Panc1 (cell line): ENCODE measurements around the gene CDC45. TPM values are rescaled to one million over a fixed set of nuclear protein-coding genes. Genes with fewer than 3 reads are reported as not detected.

Source experiments
- ATAC-seq: fragments of 200-7000 bp; cut with Tn5 transposase; 2 replicates; pipeline ENCODE4 v1.9.1; 2020; ENCODE audit warnings: mild to moderate bottlenecking, moderate library complexity
- BruUV-seq: library from RNA; stranded (reverse); fragments of 400-500 nt; replicated peaks from 2 replicates; lab custom pipeline; 2021; lab: Mats Ljungman, UMichigan
- CTCF ChIA-PET: fragments of 300-600 bp; sonication (Branson Sonifier 250); formaldehyde crosslinking; loops from one replicate; lab custom pipeline; 2022; ENCODE audit warnings: antibody characterized with exemption; lab: Charles Lee
- POLR2A ChIA-PET: fragments of 300-600 bp; sonication (Branson Sonifier 250); formaldehyde crosslinking; loops from one replicate; lab custom pipeline; 2022; ENCODE audit warnings: antibody characterized with exemption; lab: Charles Lee
- DNase-seq: peaks from one replicate; pipeline ENCODE4 v3.0.0-alpha.2; 2010; ENCODE audit warnings: low read depth, low spot score
- H3K27ac ChIP-seq: 2 replicates; pipeline ENCODE4 v1.5.1; 2011; ENCODE audit warnings: mild to moderate bottlenecking, low read length, inconsistent platforms
- H3K27me3 ChIP-seq: fragments of 200-500 bp; sonication (Bioruptor generic); 2 replicates; pipeline ENCODE4 v1.6.0; 2014; ENCODE audit warnings: low read length, inconsistent platforms; ENCODE audit not compliant: control insufficient read depth, insufficient read depth
- H3K36me3 ChIP-seq: fragments of 200-500 bp; sonication (Bioruptor generic); 2 replicates; pipeline ENCODE4 v1.5.1; 2014; ENCODE audit warnings: inconsistent platforms, mild to moderate bottlenecking, low read length, moderate library complexity; ENCODE audit not compliant: control insufficient read depth, insufficient read depth
- H3K4me1 ChIP-seq: 2 replicates; pipeline ENCODE4 v1.5.1; 2011; ENCODE audit warnings: inconsistent platforms, mild to moderate bottlenecking, low read length, moderate library complexity; ENCODE audit not compliant: control insufficient read depth, insufficient read depth
- H3K4me3 ChIP-seq, 2 experiments: 2 replicates each; pipeline ENCODE4 v1.5.1; 2011 to 2012; ENCODE audit warnings: low read depth in 2 of 2, low read length in 2 of 2, mild to moderate bottlenecking in 2 of 2, inconsistent platforms in 1 of 2, moderate library complexity in 1 of 2
- H3K9me3 ChIP-seq: fragments of 200-500 bp; sonication (Bioruptor generic); 2 replicates; pipeline ENCODE4 v1.5.1; 2014; ENCODE audit warnings: low read depth, mild to moderate bottlenecking, inconsistent platforms, low read length, moderate library complexity; ENCODE audit not compliant: control insufficient read depth, insufficient read depth
- CTCF ChIP-seq: fragments of 450-650 bp; IDR thresholded peaks from 2 replicates; pipeline ENCODE4 v1.5.1; 2017; ENCODE audit warnings: mild to moderate bottlenecking
- POLR2AphosphoS5 ChIP-seq: IDR thresholded peaks from 2 replicates; pipeline ENCODE4 v1.6.1; 2012; ENCODE audit warnings: mild to moderate bottlenecking, low read depth, low read length, moderate library complexity
- REST ChIP-seq, 2 experiments: IDR thresholded peaks; 2 replicates each; pipeline ENCODE4 v1.6.1; 2011 to 2012; ENCODE audit warnings: low read depth in 2 of 2, control low read depth in 1 of 2, low read length in 1 of 2, mild to moderate bottlenecking in 1 of 2, moderate library complexity in 1 of 2; ENCODE audit not compliant: insufficient read depth in 1 of 2
- SIN3A ChIP-seq: IDR thresholded peaks from 2 replicates; pipeline ENCODE4 v1.6.1; 2012; ENCODE audit warnings: low read depth, mild to moderate bottlenecking, low read length, moderate library complexity, borderline replicate concordance; ENCODE audit not compliant: insufficient read depth
- TCF7L2 ChIP-seq: IDR thresholded peaks from 2 replicates; pipeline ENCODE4 v1.6.1; 2011; ENCODE audit warnings: mild to moderate bottlenecking, low read depth, low read length, inconsistent platforms
- in situ Hi-C: cut with HindIII; loops from 2 replicates; pipeline ENCODE4 v1.10.0; 2016; ENCODE audit warnings: low sequenced_read_pairs, low pct_unique_long_range_greater_than_20kb
- intact Hi-C: fragments of 100-400 bp; cut with micrococcal nuclease; formaldehyde crosslinking; loops from one replicate; pipeline ENCODE4 v1.10.0; 2022; ENCODE audit not compliant: unreplicated experiment
- total RNA-seq: library from RNA; stranded (reverse); gene quantifications from one replicate; pipeline ENCODE4 v1.2.1, GENCODE V29; 2021; ENCODE audit not compliant: unreplicated experiment

Gene CDC45
- total RNA-seq, 1 experiment from 2014 or later = 26.1 TPM

- BruUV-seq = no TSS peak
- POLR2A ChIA-PET = no interaction called here
- CTCF ChIA-PET = no interaction called here
- Histone ChIP-seq H3K27me3 (no peaks in the 10 kb centered on the region), H3K27ac (no peak overlapping the region), H3K4me1 (no peaks in the 10 kb centered on the region), H3K36me3 (no peaks in the 10 kb centered on the region), H3K9me3 (no peaks in the 10 kb centered on the region), H3K4me3 (no peak overlapping the region)
- intact Hi-C loops = loop anchor here (10.0 kb wide), 1 partner anchor 99 kb away; no protein-coding TSS in a partner anchor
- DNase-seq (no peak), ATAC-seq (no peak)
- no peak for TF ChIP-seq TCF7L2
- no peak for TF ChIP-seq POLR2AphosphoS5
- no peak for TF ChIP-seq REST (IDR thresholded peaks at IDR 0.05; ENCODE audit: insufficient read depth in 1 of 2, low read depth in 2 of 2, low read length in 1 of 2)
- no peak for TF ChIP-seq SIN3A
- TF ChIP-seq CTCF = no peak
- in situ Hi-C loops = no loop called here
Observed at GRCh38 chr22:19525666-19526065, 45.9 kb downstream of the CDC45 start.

GRCh38 chr22:19526076-19526701, 46.5 kb downstream of the CDC45 start:
- no peaks in the 10 kb centered on the region for H3K36me3 ChIP-seq
- intact Hi-C loops = loop anchor here (10.0 kb wide), 1 partner anchor 99 kb away; no protein-coding TSS in a partner anchor
- no peak for ATAC-seq
- H3K27me3 ChIP-seq = no peaks in the 10 kb centered on the region
- H3K9me3 ChIP-seq = no peaks in the 10 kb centered on the region
- H3K27ac ChIP-seq = no peak overlapping the region
- BruUV-seq = no TSS peak
- ChIA-PET CTCF (no interaction called here), POLR2A (no interaction called here)
- TF ChIP-seq SIN3A (no peak), POLR2AphosphoS5 (no peak), REST (IDR thresholded peaks at IDR 0.05; ENCODE audit: insufficient read depth in 1 of 2, low read depth in 2 of 2, low read length in 1 of 2) (no peak), CTCF (no peak), TCF7L2 (no peak)
- H3K4me3 ChIP-seq = no peak overlapping the region
- in situ Hi-C loops = no loop called here
- no peak for DNase-seq
- no peaks in the 10 kb centered on the region for H3K4me1 ChIP-seq
